Camera-type eye (tissue), 1 donor: Measurements from ENCODE around the gene RNF138. TPM values are rescaled to one million over a fixed set of nuclear protein-coding genes. Genes with fewer than 3 reads are reported as not detected.

Source experiments
- total RNA-seq: library from RNA; depleted of rRNA; stranded (reverse); fragments of >200 nt; gene quantifications from one replicate; pipeline ENCODE4 v1.2.3, GENCODE V29; 2014

The RNF138 gene, protein sequence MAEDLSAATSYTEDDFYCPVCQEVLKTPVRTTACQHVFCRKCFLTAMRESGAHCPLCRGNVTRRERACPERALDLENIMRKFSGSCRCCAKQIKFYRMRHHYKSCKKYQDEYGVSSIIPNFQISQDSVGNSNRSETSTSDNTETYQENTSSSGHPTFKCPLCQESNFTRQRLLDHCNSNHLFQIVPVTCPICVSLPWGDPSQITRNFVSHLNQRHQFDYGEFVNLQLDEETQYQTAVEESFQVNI
- total RNA-seq = 30.7 TPM

DNA sequence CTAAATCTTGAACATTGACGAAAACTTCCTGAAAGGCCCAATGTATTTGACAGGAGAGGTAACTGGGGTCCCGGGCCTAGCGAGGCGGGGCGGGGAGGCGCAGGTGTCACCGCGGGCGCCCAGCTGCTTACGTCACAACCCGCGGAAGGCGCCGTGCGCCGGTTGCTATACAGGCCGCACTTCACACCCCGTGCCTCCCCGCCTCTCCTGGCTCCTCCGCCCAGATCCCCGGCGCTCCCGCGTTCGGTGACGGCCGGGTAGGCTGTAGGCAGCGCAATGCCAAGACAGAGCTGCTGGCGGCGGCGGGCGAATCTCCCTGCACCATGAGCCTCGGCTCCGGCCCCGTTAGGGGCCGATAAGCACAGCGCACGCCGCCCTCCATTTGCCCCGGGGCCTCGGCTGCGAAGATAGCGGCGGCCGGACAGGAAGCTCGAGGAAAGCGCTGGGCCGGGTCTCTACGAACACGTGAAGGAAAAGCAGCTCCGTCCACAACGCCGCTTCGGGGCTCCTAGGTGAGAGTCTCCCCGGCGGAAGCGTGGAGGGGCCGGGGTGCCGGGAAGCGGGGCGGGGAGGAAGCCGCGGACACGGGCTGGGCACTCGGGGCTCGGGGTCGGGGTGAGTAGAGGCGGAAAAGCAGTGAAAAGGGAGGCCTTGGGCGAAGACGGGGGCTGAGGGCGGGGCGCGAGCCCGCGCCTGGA lies at the start of gene RNF138:
RNF138 (plus strand) TSS at position 151 of the 698 bp plus-strand sequence. CDS start 903 bp downstream, outside the sequence.

Other genes starting within 250 kb of the RNF138 start
- 100 TPM for gene TRAPPC8, start 148.7 kb upstream of the RNF138 start, total RNA-seq
- 4.1 TPM for gene RNF125, start 73.0 kb upstream of the RNF138 start, total RNA-seq
- gene MEP1B, start 98.2 kb downstream of the RNF138 start, total RNA-seq = not detected